GM19238 (cell line): ENCODE measurements around the gene CRCP.

Experiments
- DNase-seq: peaks from one replicate; pipeline ENCODE4 v3.0.0; 2011; ENCODE audit warnings: low spot score; ENCODE audit not compliant: insufficient read length

Gene CRCP

GRCh38 chr7:66187905-66188304 is 73.3 kb downstream of the CRCP start:
- DNase-seq = no peak

GRCh38 chr7:66188645-66189044 is 74.0 kb downstream of the CRCP start:
- DNase-seq = no peak

- DNase-seq = no peak
These were observed 75.3 kb downstream of the CRCP start for GRCh38 chr7:66189695-66190503.

GRCh38 chr7:66190504-66190857 is 75.8 kb downstream of the CRCP start:
- DNase-seq = no peak

GRCh38 chr7:66193146-66193725 is 78.6 kb downstream of the CRCP start:
- no peak for DNase-seq

GRCh38 chr7:66198469-66198868 is 83.8 kb downstream of the CRCP start:
- no peak for DNase-seq

- DNase-seq = no peak
These were observed 84.3 kb downstream of the CRCP start for GRCh38 chr7:66198956-66199355.

DNA sequence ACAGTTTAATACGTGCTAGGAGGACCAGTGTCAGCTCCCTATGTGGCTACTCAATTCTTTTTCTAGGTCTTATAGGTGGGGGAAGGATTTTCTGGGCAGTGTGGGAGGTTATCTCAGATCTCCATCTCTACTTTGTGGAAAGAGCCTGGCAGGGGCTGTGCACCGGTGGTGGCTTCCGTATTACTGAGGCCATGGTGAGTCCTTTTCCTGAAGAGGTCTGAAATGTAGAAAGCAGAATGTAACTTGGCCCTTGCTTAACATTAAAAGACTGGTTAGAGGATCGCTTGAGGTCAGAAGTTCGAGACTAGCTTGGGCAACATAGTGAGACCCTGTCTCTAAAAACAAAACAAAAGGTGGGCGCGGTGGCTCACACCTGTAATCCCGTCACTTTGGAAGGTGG is 87.8 kb downstream of the CRCP start:
- DNase-seq = no peak
